HepG2 (cell line): ENCODE data around the gene TMEM131L. TPM values are rescaled to one million over a fixed set of nuclear protein-coding genes. Genes with fewer than 3 reads are reported as not detected.

ENCODE experiments used
- BCL6 ChIP-seq: IDR thresholded peaks from 2 replicates; pipeline ENCODE4 v1.6.1; 2016; ENCODE audit warnings: missing genetic modification reagents, missing compliant biosample characterization
- HES4 ChIP-seq: sonication (generic); formaldehyde crosslinking; IDR thresholded peaks from 2 replicates; pipeline ENCODE4 v1.9.0; 2021; ENCODE audit warnings: mild to moderate bottlenecking, missing genetic modification reagents, borderline replicate concordance
- KMT2B ChIP-seq: IDR thresholded peaks from 2 replicates; pipeline ENCODE4 v1.6.1; 2016; ENCODE audit warnings: missing genetic modification reagents, missing compliant biosample characterization
- RXRB ChIP-seq: IDR thresholded peaks from 2 replicates; pipeline ENCODE4 v1.6.1; 2016; ENCODE audit warnings: borderline replicate concordance, missing genetic modification reagents, missing compliant biosample characterization
- ZKSCAN5 ChIP-seq: sonication (generic); formaldehyde crosslinking; IDR thresholded peaks from 2 replicates; pipeline ENCODE4 v1.5.1; 2020; ENCODE audit warnings: mild to moderate bottlenecking, missing genetic modification reagents
- ZNF18 ChIP-seq: sonication (generic); formaldehyde crosslinking; IDR thresholded peaks from 2 replicates; pipeline ENCODE4 v1.8.0; 2022; ENCODE audit warnings: mild to moderate bottlenecking, missing genetic modification reagents; ENCODE audit not compliant: insufficient replicate concordance
- ZNF280D ChIP-seq: sonication (generic); formaldehyde crosslinking; IDR thresholded peaks from 2 replicates; pipeline ENCODE4 v1.5.1; 2020; ENCODE audit warnings: mild to moderate bottlenecking, missing genetic modification reagents
- ZNF350 ChIP-seq: sonication (generic); formaldehyde crosslinking; IDR thresholded peaks from 2 replicates; pipeline ENCODE4 v1.4.0; 2020; ENCODE audit warnings: mild to moderate bottlenecking, low read depth, missing genetic modification reagents, borderline replicate concordance
- ZNF510 ChIP-seq: sonication (generic); formaldehyde crosslinking; IDR thresholded peaks from 2 replicates; pipeline ENCODE4 v1.4.0; 2020; ENCODE audit warnings: low read depth, mild to moderate bottlenecking, missing genetic modification reagents
- polyA plus RNA-seq, 8 experiments: library from polyadenylated mRNA; depleted of rRNA in 3 of 8; stranded (reverse) in 7 of 8; unstranded in 1 of 8; fragments of >200 nt; fragmentation: Illumina TruSeq in 4 of 8; extraction: Trizol in 4 of 8; gene quantifications; 2 replicates each; pipeline versions ENCODE4 v1.2.1 to v1.2.3, GENCODE V29; 2011 to 2016; ENCODE audit warnings: low read depth in 4 of 8, missing spikeins in 1 of 8, mixed read lengths in 1 of 8; ENCODE audit not compliant: insufficient read depth in 1 of 8
- total RNA-seq, 5 experiments: library from RNA; depleted of rRNA; stranded (reverse); fragments of >200 nt; fragmentation: Illumina TruSeq; extraction: Trizol; gene quantifications; 2 replicates each; pipeline ENCODE4 v1.2.3, GENCODE V29; 2016; ENCODE audit warnings: low read depth in 1 of 5
- TF ChIP-seq, protein P1 (sequence below): sonication (generic); formaldehyde crosslinking; IDR thresholded peaks from 2 replicates; pipeline ENCODE4 v1.4.0; 2020; ENCODE audit warnings: missing genetic modification reagents, mild to moderate bottlenecking, borderline replicate concordance
- TF ChIP-seq, protein P2 (sequence below): sonication (generic); formaldehyde crosslinking; conservative IDR thresholded peaks from 2 replicates; pipeline ENCODE4 v1.4.0; 2020; ENCODE audit warnings: mild to moderate bottlenecking, missing genetic modification reagents, moderate library complexity
- TF ChIP-seq, protein P3 (sequence below): sonication (generic); formaldehyde crosslinking; IDR thresholded peaks from 2 replicates; pipeline ENCODE4 v1.4.0; 2020; ENCODE audit warnings: missing genetic modification reagents, borderline replicate concordance
- TF ChIP-seq, protein P4 (sequence below): IDR thresholded peaks from 2 replicates; pipeline ENCODE4 v1.6.1; 2016; ENCODE audit warnings: low read depth, borderline replicate concordance

The TMEM131L gene
- total and polyA plus RNA-seq, 2 of the 13 experiments (the other 11 are each of a cell fraction or from before 2014, with no cell fraction given), result 2.2 to 4.5 TPM

DNA sequence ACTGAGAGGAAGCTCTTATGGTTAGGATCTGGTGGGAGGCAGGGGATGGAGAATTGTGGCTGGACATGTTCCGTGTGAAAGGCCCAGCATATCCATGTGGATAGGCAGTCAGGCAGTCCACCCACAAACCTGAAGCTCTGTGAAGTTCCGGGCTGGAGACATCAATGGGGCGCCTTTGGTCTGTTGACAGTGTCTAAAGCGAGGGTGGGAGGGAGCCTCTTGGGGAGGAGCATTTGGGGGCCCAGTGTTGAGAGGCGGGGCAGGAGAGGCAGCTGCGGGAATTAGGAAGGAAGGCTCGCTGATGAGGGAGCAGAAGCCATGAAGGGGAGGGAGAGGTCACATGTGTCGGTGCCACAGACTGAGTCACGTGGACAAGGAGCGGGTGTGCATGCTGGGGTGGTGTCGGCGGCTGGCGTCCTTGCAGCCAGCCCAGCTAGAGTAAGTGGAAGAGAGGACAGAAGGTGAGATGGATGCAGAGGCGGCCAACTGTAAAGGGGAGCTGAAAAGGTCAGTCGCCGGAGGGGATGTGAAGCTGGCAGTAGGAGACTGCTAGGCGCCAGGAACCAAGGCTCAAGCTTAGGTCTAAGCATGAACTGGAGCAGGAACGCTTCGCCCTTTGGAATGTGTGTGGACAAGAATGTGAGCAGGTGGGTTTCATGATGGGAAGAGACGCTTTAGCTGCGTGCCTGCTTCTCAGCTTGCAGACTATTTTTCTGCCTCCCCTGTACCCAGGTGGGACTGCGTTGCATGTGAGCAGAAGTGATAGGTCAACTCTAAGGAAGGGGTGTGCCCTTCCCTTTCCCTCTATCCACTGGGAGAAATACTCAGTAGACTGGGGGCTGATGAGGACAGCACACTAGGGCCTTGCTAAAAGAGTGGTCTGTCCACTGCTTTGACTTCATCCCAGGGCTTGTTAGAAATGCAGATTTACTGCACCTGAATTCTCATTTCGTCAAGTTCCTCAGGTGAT, 174.0 kb downstream of the TMEM131L start (continued):
- TF ChIP-seq ZNF280D (CRISPR knock-in tag) (no peak), ZNF510 (CRISPR knock-in tag) (no peak), RXRB (CRISPR knock-in tag) (0 out of 2 replicates have a peak, but pooled peaks have one; percentile 10), ZNF350 (CRISPR knock-in tag) (peak; percentile 37; the same call in 1 of the 2 replicates), BCL6 (CRISPR knock-in tag) (no peak), ZKSCAN5 (CRISPR knock-in tag) (peak; percentile 66; the same call in 1 of the 2 replicates), KMT2B (CRISPR knock-in tag) (no peak), HES4 (no peak), ZNF18 (no peak)
- TF ChIP-seq, protein P1, sequence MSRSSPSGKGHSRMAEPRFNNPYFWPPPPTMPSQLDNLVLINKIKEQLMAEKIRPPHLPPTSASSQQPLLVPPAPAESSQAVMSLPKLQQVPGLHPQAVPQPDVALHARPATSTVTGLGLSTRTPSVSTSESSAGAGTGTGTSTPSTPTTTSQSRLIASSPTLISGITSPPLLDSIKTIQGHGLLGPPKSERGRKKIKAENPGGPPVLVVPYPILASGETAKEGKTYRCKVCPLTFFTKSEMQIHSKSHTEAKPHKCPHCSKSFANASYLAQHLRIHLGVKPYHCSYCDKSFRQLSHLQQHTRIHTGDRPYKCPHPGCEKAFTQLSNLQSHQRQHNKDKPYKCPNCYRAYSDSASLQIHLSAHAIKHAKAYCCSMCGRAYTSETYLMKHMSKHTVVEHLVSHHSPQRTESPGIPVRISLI (CRISPR knock-in tag), result no peak
- TF ChIP-seq, protein P2, sequence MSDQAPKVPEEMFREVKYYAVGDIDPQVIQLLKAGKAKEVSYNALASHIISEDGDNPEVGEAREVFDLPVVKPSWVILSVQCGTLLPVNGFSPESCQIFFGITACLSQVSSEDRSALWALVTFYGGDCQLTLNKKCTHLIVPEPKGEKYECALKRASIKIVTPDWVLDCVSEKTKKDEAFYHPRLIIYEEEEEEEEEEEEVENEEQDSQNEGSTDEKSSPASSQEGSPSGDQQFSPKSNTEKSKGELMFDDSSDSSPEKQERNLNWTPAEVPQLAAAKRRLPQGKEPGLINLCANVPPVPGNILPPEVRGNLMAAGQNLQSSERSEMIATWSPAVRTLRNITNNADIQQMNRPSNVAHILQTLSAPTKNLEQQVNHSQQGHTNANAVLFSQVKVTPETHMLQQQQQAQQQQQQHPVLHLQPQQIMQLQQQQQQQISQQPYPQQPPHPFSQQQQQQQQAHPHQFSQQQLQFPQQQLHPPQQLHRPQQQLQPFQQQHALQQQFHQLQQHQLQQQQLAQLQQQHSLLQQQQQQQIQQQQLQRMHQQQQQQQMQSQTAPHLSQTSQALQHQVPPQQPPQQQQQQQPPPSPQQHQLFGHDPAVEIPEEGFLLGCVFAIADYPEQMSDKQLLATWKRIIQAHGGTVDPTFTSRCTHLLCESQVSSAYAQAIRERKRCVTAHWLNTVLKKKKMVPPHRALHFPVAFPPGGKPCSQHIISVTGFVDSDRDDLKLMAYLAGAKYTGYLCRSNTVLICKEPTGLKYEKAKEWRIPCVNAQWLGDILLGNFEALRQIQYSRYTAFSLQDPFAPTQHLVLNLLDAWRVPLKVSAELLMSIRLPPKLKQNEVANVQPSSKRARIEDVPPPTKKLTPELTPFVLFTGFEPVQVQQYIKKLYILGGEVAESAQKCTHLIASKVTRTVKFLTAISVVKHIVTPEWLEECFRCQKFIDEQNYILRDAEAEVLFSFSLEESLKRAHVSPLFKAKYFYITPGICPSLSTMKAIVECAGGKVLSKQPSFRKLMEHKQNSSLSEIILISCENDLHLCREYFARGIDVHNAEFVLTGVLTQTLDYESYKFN, result no peak
- TF ChIP-seq, protein P3, sequence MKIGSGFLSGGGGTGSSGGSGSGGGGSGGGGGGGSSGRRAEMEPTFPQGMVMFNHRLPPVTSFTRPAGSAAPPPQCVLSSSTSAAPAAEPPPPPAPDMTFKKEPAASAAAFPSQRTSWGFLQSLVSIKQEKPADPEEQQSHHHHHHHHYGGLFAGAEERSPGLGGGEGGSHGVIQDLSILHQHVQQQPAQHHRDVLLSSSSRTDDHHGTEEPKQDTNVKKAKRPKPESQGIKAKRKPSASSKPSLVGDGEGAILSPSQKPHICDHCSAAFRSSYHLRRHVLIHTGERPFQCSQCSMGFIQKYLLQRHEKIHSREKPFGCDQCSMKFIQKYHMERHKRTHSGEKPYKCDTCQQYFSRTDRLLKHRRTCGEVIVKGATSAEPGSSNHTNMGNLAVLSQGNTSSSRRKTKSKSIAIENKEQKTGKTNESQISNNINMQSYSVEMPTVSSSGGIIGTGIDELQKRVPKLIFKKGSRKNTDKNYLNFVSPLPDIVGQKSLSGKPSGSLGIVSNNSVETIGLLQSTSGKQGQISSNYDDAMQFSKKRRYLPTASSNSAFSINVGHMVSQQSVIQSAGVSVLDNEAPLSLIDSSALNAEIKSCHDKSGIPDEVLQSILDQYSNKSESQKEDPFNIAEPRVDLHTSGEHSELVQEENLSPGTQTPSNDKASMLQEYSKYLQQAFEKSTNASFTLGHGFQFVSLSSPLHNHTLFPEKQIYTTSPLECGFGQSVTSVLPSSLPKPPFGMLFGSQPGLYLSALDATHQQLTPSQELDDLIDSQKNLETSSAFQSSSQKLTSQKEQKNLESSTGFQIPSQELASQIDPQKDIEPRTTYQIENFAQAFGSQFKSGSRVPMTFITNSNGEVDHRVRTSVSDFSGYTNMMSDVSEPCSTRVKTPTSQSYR (CRISPR knock-in tag), result 0 out of 2 replicates have a peak, but pooled peaks have one; percentile 5
- TF ChIP-seq, protein P4, sequence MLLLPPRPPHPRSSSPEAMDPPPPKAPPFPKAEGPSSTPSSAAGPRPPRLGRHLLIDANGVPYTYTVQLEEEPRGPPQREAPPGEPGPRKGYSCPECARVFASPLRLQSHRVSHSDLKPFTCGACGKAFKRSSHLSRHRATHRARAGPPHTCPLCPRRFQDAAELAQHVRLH, result peak; percentile 35; the same call in 1 of the 2 replicates
